ENCODE data around the gene PDLIM7.

DNA sequence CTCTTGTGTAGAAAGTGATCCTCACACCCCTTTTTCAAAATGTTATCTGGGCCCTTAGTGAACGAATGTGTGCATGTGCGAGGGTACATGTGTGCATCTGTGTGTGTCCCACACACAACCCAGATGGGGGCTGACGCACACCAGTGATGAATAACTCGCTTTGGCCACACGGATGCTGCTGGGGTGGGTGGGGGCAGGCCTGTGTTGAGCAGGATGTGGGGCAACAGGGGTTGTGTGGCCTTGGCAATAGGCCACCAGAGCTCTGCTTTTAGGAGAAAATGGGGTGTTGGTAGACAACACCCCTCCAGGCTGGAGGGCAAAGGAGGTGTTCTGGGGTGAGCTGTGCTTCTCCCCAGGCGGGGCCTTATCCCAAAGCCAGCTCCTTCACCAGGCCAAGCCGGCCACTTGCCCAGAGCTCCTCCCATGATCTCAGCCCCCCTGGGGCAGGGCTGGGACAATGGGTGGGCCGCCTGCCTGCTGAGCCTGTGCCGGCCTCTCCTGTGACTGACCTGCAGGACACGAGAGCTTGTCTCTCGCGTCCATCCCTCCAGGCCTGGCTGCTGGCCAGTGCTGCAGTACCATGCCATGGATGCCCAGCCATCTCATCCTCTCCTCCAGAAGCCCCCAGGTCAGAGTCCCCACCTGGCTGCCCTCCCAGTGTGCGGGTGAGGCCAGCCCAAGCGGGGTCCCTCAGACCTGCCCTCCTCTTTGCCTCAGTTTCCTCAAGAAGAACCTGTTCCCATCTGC is 25.6 kb downstream of the PDLIM7 start:
- TF ChIP-seq, protein P1, sequence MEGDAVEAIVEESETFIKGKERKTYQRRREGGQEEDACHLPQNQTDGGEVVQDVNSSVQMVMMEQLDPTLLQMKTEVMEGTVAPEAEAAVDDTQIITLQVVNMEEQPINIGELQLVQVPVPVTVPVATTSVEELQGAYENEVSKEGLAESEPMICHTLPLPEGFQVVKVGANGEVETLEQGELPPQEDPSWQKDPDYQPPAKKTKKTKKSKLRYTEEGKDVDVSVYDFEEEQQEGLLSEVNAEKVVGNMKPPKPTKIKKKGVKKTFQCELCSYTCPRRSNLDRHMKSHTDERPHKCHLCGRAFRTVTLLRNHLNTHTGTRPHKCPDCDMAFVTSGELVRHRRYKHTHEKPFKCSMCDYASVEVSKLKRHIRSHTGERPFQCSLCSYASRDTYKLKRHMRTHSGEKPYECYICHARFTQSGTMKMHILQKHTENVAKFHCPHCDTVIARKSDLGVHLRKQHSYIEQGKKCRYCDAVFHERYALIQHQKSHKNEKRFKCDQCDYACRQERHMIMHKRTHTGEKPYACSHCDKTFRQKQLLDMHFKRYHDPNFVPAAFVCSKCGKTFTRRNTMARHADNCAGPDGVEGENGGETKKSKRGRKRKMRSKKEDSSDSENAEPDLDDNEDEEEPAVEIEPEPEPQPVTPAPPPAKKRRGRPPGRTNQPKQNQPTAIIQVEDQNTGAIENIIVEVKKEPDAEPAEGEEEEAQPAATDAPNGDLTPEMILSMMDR (IDR thresholded peaks at IDR 0.05) = no peak
- TF ChIP-seq POLR2A (IDR thresholded peaks at IDR 0.05) = no peak

Measured in heart left ventricle (tissue), 13 donors.